Measurements from ENCODE around the gene SMIM31.

Gene SMIM31

GRCh38 chr4:164783976-164784375 is 30.0 kb downstream of the SMIM31 start:
- DNase-seq (ENCODE audit: low spot score) = no peak

- no peak for DNase-seq (ENCODE audit: low spot score)
These were observed 35.1 kb downstream of the SMIM31 start for GRCh38 chr4:164789047-164789446.

- no peak for DNase-seq (ENCODE audit: low spot score)
These were observed 36.3 kb downstream of the SMIM31 start for GRCh38 chr4:164790249-164790648.

- DNase-seq (ENCODE audit: low spot score) = no peak
These were observed 45.5 kb downstream of the SMIM31 start for GRCh38 chr4:164799410-164799809.

- DNase-seq (ENCODE audit: low spot score) = no peak
These were observed 46.9 kb downstream of the SMIM31 start for GRCh38 chr4:164800786-164801185.

- no peak for DNase-seq (ENCODE audit: low spot score)
These were observed 48.5 kb downstream of the SMIM31 start for GRCh38 chr4:164802301-164802901.

- no peak for DNase-seq (ENCODE audit: low spot score)
These were observed 49.8 kb downstream of the SMIM31 start for GRCh38 chr4:164803702-164804101.

GRCh38 chr4:164807611-164808010 is 53.7 kb downstream of the SMIM31 start:
- DNase-seq (ENCODE audit: low spot score) = no peak

GRCh38 chr4:164813554-164813953 is 59.6 kb downstream of the SMIM31 start:
- DNase-seq (ENCODE audit: low spot score) = no peak

- no peak for DNase-seq (ENCODE audit: low spot score)
These were observed 61.8 kb downstream of the SMIM31 start for GRCh38 chr4:164815711-164816110.

GRCh38 chr4:164819366-164819765 is 65.4 kb downstream of the SMIM31 start:
- no peak for DNase-seq (ENCODE audit: low spot score)

- no peak for DNase-seq (ENCODE audit: low spot score)
These were observed 67.8 kb downstream of the SMIM31 start for GRCh38 chr4:164821711-164822110.

- DNase-seq (ENCODE audit: low spot score) = no peak
These were observed 70.7 kb downstream of the SMIM31 start for GRCh38 chr4:164824581-164824980.

- DNase-seq (ENCODE audit: low spot score) = no peak
These were observed 75.0 kb downstream of the SMIM31 start for GRCh38 chr4:164828955-164829354.

- DNase-seq (ENCODE audit: low spot score) = no peak
These were observed 92.6 kb downstream of the SMIM31 start for GRCh38 chr4:164846566-164846965.

- no peak for DNase-seq (ENCODE audit: low spot score)
These were observed 93.1 kb downstream of the SMIM31 start for GRCh38 chr4:164847016-164847415.

GRCh38 chr4:164847967-164848649 is 94.2 kb downstream of the SMIM31 start:
- DNase-seq (ENCODE audit: low spot score) = no peak
